ENCODE measurements around the gene IL1RAPL2. TPM values are rescaled to one million over a fixed set of nuclear protein-coding genes. Genes with fewer than 3 reads are reported as not detected.
"Not testable (repeated sequence)": the region's sequence is repeated elsewhere in the genome, so short reads cannot be mapped to it uniquely, and the experiment has no call there.

The IL1RAPL2 gene
- total and polyA plus RNA-seq, 2 donors (not counting 1 experiment from before 2014, with no cell fraction given), result not detected

DNA sequence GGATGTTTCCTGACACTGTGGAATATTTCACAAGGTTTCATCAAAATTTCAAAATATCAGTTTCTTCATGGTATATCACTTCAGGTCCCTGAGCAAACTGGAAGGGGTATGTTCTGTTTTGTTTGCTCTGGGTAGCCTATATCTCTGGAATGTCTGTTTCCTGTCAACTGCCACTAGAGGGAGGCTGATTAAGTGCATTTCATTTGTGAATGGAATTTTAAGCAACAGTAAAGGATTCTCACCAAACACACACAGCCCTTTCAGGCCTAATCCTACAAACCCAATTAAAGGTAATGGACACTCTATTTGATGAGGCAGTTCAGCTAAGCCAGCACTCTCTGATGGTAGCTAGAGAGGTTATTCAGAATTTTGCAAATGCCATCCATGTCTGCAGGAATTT, 347.3 kb downstream of the IL1RAPL2 start:
- POLR2A ChIA-PET, result no interaction called here
- intact Hi-C loops (cut with micrococcal nuclease), result no loop called here
- H3K4me1 Mint-ChIP-seq, result no peaks in the 10 kb centered on the region

DNA sequence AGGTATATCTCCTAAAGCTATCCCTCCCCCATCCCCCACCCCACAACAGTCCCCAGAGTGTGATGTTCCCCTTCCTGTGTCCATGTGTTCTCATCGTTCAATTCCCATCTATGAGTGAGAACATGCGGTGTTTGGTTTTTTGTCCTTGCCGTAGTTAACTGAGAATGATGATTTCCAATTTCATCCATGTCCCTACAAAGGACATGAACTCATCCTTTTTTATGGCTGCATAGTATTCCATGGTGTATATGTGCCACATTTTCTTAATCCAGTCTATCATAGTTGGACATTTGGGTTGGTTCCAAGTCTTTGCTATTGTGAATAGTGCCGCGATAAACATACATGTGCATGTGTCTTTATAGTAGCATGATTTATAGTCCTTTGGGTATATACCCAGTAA, 348.7 kb downstream of the IL1RAPL2 start:
- DNase-seq; CTCF ChIA-PET; POLR2A ChIA-PET; H4K20me1 ChIP-seq (ENCODE audit: control insufficient read depth, insufficient read depth, low read length, poor library complexity, severe bottlenecking); H3K4me3 ChIP-seq (ENCODE audit: control extremely low read depth in 1 of 5, extremely low read depth in 1 of 5, insufficient read depth in 1 of 5, low read depth in 2 of 5, low read length in 4 of 5); H3K27ac ChIP-seq (ENCODE audit: low read length in 2 of 2); H3K27me3 Mint-ChIP-seq; H3K9ac ChIP-seq (ENCODE audit: low read length); H3K9me3 Mint-ChIP-seq (ENCODE audit: insufficient read depth); H2AFZ ChIP-seq (ENCODE audit: insufficient read depth, low read depth, low read length, poor library complexity, severe bottlenecking); H3K36me3 ChIP-seq (replicated peaks in 1 of 2; ENCODE audit: control extremely low read depth in 1 of 2, control insufficient read depth in 1 of 2, extremely low read depth in 1 of 2, insufficient read depth in 2 of 2, low read length in 1 of 2); H3K27me3 ChIP-seq (replicated peaks in 1 of 4; ENCODE audit: control extremely low read depth in 1 of 4, control insufficient read depth in 3 of 4, insufficient read depth in 4 of 4, low read length in 3 of 4); H3K4me2 ChIP-seq (replicated peaks; ENCODE audit: low read depth, low read length, poor library complexity, severe bottlenecking); H3K4me3 Mint-ChIP-seq; H3K4me1 ChIP-seq (ENCODE audit: control insufficient read depth in 2 of 2, insufficient read depth in 2 of 2, low read length in 2 of 2); H3K9me3 ChIP-seq (ENCODE audit: control extremely low read depth in 1 of 3, control insufficient read depth in 2 of 3, insufficient read depth in 1 of 3, low read length in 2 of 3); H3K27ac Mint-ChIP-seq; H3K79me2 ChIP-seq (ENCODE audit: control insufficient read depth, insufficient read depth, low read length); intact Hi-C loops (cut with micrococcal nuclease); H3K4me1 Mint-ChIP-seq; ATAC-seq (ENCODE audit: low read depth): not testable (repeated sequence)
- no CpG with 5 or more reads among the region's 5 CpGs for WGBS (ENCODE audit: insufficient coverage)

More for the DNA sequence above, 347.3 kb downstream of the IL1RAPL2 start:
- Histone ChIP-seq H3K4me3 (ENCODE audit: control extremely low read depth in 1 of 5, extremely low read depth in 1 of 5, insufficient read depth in 1 of 5, low read depth in 2 of 5, low read length in 4 of 5) (no peak overlapping the region), H3K27ac (ENCODE audit: low read length in 2 of 2) (no peak overlapping the region), H3K27me3 (replicated peaks in 1 of 4; ENCODE audit: control extremely low read depth in 1 of 4, control insufficient read depth in 3 of 4, insufficient read depth in 4 of 4, low read length in 3 of 4) (no peaks in the 10 kb centered on the region), H3K79me2 (ENCODE audit: control insufficient read depth, insufficient read depth, low read length) (no peaks in the 10 kb centered on the region), H3K36me3 (replicated peaks in 1 of 2; ENCODE audit: control extremely low read depth in 1 of 2, control insufficient read depth in 1 of 2, extremely low read depth in 1 of 2, insufficient read depth in 2 of 2, low read length in 1 of 2) (no peaks in the 10 kb centered on the region), H3K4me2 (replicated peaks; ENCODE audit: low read depth, low read length, poor library complexity, severe bottlenecking) (no peak overlapping the region), H3K9me3 (ENCODE audit: control extremely low read depth in 1 of 3, control insufficient read depth in 2 of 3, insufficient read depth in 1 of 3, low read length in 2 of 3) (no peaks in the 10 kb centered on the region), H4K20me1 (ENCODE audit: control insufficient read depth, insufficient read depth, low read length, poor library complexity, severe bottlenecking) (no peaks in the 10 kb centered on the region), H2AFZ (ENCODE audit: insufficient read depth, low read depth, low read length, poor library complexity, severe bottlenecking) (no peak overlapping the region), H3K9ac (ENCODE audit: low read length) (no peak overlapping the region), H3K4me1 (ENCODE audit: control insufficient read depth in 2 of 2, insufficient read depth in 2 of 2, low read length in 2 of 2) (no peaks in the 10 kb centered on the region)
- Mint-ChIP-seq H3K9me3 (ENCODE audit: insufficient read depth) (no peaks in the 10 kb centered on the region), H3K4me3 (no peak overlapping the region), H3K27ac (no peak overlapping the region), H3K27me3 (no peaks in the 10 kb centered on the region)
- DNase-seq (no peak), ATAC-seq (ENCODE audit: low read depth) (no peak)
- TF ChIP-seq, protein P1, sequence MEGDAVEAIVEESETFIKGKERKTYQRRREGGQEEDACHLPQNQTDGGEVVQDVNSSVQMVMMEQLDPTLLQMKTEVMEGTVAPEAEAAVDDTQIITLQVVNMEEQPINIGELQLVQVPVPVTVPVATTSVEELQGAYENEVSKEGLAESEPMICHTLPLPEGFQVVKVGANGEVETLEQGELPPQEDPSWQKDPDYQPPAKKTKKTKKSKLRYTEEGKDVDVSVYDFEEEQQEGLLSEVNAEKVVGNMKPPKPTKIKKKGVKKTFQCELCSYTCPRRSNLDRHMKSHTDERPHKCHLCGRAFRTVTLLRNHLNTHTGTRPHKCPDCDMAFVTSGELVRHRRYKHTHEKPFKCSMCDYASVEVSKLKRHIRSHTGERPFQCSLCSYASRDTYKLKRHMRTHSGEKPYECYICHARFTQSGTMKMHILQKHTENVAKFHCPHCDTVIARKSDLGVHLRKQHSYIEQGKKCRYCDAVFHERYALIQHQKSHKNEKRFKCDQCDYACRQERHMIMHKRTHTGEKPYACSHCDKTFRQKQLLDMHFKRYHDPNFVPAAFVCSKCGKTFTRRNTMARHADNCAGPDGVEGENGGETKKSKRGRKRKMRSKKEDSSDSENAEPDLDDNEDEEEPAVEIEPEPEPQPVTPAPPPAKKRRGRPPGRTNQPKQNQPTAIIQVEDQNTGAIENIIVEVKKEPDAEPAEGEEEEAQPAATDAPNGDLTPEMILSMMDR (IDR thresholded peaks at IDR 0.05), result no peak
- no peak for TF ChIP-seq EZH2 (IDR thresholded peaks at IDR 0.05; ENCODE audit: borderline replicate concordance, insufficient read depth, low read depth, low read length, poor library complexity, severe bottlenecking)
- CTCF ChIA-PET, result no interaction called here

Data from B cell (primary cell).